GM20431 (cell line): Measurements from ENCODE around the gene ALDH1L1.

ENCODE experiments used
- in situ Hi-C: fragments of 300-500 bp; cut with MseI, MboI; formaldehyde crosslinking; loops from one replicate; pipeline ENCODE4 v1.15.0; 2020; ENCODE audit warnings: low sequenced_read_pairs; ENCODE audit not compliant: unreplicated experiment

The ALDH1L1 gene

DNA sequence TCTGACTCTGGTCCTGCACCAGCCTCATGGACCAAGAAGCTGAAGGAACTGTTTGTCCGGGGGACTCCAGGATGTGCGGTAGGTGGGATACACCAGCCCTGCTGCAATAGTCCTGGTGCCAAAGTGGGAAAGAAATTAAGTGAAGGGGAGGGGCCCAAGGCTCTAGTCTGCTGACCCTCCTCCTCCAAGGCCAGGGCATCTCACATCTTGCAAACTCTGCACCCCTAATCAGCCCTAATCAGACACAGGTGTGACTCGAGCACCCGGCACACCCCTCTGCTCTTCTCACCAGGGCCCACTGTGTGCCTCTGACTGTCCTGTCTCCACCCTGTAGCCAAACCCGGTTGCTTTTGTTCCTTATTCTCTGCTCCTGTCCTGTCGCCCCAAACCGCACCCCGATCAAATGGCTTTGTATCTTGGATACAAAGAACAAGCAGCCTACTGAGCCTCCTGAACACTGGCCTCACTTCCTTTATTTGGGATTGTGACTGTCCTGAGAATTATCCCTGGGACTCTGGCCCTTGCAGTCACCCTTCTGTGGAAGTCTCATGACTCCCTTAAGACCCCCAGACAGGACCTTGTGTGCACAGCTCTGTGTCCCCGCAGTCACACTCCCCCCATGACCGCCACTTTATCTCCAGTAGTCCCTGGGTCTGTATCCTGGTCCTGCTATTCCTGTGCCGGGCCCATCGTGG is 69.8 kb downstream of the ALDH1L1 start:
- in situ Hi-C loops: no loop called here

DNA sequence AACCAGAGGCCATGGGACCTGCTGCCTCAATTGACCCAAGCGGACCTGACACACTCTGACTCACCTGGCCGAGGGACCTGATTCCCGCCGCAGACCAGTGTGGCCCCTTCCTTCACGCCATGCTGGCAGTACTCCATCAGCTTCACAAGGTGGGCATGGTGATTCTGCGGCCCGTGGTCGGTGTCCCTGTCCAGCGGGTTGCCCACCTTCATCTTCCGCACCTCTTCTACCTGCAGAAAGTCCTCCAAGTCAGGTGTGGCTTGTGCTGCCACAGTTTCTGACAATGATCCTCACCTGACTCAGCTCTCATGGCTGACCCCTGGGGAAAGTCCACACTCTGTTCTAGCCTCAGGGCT is 70.5 kb downstream of the ALDH1L1 start:
- in situ Hi-C loops: no loop called here

DNA sequence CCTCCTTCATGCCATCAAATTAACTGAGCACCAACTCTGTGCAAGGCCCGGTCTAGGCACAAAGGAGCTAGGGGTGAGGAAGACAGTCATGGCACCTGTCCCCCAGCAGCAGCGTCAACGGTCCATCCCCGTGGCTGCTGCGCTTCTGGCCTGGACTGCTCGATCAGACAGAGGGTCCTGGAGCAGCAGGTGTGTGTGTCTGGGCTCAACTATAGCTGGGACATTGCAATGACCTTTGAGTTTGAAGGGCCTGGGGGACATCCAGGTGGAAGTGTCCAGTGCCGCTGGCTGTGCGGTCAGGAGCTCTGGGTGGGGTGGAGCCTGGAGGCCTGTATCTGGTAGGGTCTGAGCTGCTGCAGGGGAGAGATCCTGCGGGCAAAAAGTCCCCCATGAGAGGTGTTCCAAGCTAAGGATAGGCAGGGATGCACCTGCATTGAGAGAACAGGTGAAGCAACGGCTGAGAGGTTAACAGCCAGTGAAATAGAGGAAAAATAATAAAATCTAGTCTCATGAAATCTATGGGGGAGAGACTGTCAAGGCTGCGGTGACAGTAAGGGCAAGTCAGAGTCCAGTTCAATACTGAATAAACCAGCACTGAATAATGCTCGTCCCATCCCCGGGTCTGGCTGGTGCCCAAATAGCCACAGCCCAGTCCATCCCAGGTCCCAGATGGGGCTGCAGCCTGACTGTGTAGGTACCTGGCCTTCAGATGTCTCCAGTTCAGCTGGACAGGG is 71.1 kb downstream of the ALDH1L1 start:
- in situ Hi-C loops: no loop called here

DNA sequence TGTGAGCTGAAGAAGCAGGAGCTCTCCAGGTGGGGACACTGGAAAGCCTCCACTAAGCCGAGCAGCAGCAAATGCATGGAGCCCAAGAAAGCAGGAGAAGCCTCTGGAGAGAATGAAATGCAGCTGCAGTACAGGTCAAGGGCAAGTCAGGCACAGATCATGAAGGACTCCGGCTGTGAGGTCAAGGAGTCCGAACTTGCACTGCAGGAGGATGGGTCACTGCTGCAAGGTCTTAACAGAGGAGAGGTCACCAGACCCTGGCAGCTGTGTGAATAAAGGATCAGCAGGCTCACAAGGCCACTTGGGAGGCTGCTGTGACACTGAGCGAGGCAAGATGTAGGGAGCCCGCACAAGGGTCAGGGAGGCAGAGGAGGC is 71.7 kb downstream of the ALDH1L1 start:
- in situ Hi-C loops: no loop called here

DNA sequence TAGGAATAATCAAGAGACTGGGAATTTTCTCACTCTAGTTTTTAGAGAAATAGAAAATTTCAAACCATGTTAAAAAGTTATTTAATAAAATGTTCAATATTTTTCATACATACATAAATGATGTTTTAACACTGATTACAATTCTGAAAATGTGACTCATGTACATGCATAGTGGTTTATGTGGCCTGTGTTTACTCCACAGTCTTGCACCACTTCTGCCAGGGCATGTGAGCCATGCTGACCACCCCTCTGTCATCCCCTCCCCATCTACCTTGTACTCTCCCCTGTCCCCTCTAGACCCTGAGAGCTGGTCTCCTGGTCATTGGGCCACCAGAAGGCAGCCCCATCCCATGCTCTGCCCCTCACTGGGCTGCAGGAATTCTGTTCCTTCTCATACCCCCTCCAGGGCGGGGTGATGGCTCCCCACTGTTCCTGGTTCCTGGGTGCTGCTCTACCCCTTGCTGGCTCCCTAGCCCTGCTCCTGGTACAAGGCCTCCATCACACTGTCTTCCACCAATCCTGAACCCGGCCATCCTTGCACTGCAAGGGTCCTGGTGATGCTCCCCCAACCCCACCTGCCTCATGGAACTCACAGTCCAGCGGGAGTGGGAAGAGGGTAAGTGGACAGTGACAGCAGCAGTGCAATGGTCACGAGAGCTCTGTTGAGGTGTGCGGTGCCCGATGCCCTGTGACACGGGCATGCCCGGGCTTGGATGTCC is 72.3 kb downstream of the ALDH1L1 start:
- in situ Hi-C loops: no loop called here

DNA sequence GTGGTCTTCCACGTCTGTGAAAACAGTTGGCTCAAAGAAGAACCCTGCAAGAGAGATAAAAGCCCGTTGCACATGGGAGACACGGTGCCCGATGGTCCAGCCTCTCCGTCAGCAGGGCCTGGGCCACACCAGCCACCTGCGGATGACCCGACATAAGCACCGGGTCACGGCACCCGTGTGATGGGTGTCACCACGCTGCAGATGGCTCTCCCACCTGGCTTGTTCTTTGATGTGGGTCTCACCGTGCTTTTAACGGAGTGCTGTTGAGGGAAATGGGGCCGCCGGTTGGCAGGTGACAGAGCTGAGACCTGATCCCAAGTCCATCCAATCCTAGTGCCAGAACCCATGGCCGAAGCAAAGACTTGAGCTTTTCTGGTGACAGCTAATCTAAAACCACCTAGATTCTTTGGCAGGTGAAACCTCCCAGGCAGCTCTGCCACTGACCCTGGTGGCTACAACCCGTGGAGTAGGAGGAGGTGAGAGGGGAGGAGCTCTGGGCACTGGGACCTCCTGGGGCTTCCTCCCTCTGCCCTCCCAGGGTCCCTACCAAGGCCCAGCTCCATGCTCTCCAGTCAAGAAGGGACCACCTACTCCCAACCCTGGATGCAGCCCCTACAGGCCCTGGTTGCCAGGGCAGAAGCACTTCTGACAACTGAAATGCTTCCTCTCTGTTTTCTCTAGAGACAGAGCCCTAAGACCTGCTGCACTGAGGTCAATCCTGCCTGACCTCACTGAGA is 73.0 kb downstream of the ALDH1L1 start:
- in situ Hi-C loops: no loop called here

DNA sequence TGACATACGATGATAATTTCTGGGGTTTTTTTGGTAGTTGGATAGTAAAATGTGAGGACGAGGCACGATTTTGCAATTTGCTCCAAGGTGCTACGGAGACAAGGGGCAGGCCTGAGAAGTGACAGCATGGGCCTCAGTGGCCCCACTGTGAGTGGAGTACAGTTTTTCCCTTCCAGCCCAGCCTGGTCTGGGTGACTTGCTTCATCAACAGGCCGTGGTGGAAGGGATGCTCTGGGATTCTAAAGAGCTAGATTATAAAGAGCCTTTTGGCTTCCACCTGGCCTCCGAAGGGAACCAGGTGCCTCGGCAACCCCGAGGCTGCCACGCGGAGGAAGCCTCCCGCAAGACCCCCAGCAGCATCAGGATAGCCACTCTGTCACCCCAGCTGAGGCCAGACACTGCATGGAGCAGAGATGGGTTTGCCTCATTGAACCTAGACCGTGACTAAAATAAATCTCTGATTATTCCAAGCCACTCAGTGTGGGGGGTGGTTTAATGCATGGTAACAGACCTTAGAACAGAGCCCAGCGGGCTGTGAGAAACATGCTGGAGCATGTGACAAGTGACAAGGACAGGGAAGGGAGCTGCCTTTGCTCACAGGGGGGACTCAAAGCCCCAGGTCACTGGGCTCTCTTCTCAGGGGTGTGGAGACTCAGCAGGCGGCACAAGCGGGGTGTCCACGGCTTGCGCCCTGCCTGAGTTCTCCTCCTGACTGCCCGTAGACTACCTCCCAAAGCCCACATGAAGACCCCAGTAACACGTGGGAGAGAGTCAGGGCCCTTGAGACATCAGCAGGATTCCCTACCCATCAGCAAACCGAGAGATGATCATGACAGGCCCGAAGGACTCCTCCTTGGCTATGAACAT is 73.8 kb downstream of the ALDH1L1 start:
- in situ Hi-C loops: no loop called here

DNA sequence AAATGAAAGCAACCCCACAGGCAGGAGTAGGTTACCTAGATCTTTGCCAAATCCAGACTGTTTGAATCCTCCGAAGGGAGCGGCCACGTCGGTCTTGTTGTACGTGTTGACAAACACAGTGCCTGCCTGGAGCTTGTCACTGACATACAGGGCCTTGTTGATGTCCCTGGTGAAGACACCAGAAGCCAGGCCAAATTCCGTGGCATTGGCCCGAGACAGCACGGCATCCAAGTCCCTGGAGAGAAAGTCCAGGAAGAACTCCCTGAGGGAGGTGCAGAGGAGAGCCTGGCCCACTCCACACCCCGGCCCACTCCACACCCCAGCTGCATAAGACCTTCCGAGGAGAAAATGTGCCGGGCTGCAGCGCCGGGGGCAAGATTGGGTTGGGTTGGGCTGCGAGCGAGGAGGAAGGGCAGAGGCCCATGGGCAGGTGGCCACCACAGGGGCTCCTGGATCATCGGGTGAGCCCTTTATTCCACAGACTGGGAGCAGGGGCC is 74.6 kb downstream of the ALDH1L1 start:
- in situ Hi-C loops: no loop called here

DNA sequence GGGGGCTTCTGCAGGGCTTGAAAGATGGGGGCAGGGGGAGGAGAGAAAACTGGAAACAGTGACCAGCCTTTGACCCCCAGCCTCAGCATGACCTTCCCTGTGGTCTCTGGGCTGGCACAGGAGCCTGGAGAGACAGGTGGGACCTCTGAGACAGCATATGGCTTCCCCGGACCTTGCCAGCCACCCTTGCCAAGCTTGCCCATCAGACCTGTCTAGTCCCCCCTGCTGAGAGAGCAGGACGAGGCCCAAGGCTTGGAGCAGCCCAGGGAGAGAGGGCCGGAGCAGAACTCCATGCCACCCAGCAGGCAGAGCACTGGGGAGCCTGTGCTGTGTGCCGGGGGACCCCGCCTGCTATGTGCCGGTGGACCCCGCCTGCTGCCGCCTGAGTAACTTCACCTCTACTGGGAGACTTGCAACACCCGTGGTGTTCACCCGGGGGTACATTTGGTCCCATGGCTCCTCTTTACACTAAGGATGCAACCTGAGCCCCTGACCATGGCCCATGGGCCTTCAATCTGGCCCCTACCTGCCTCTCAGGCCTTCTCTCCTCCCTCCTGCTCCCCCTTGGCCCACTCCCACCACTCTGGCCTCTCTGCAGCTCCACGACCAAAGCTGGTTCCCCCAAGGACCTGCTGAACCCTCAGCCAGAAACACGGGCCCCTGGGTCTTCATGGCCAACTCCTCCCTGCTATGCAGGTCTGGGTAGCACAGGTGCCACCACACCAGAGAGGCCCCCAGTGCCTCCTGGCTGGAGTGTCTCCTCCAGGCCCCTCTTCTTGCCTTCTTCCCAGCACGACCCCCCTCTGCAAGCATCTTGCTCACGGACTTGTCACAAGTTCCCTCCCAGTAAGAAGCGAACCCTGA is 75.4 kb downstream of the ALDH1L1 start:
- in situ Hi-C loops: no loop called here

DNA sequence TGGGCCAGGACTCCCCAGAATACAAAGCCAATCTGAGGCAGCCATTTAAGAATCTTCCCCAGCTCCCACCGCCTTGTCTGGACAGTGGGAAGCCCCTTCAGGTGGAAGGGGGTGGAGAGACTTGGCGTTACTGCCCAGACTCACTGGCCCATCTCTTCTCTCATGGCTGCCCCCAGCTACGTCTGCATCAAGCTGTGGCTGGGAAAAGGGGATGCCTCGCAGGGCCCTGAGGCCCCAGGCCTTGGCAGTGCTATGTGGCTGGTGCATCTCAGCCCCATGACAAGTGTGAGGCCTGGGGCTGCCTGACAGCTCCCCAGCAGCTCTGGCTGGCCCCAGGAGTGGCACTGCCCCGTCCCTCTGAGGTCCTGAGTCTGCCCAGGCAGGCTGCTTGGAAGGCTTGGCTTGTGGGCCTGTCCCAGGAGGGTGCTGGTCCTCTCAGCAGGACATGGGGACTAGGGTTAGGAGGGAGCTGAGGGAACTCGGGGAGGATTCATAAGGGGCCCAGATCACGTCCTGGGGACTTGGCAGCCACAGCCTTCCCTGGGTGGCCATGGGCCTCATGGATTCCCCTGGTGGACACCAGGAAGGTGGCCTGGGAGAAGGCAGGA is 76.3 kb downstream of the ALDH1L1 start:
- in situ Hi-C loops: no loop called here

DNA sequence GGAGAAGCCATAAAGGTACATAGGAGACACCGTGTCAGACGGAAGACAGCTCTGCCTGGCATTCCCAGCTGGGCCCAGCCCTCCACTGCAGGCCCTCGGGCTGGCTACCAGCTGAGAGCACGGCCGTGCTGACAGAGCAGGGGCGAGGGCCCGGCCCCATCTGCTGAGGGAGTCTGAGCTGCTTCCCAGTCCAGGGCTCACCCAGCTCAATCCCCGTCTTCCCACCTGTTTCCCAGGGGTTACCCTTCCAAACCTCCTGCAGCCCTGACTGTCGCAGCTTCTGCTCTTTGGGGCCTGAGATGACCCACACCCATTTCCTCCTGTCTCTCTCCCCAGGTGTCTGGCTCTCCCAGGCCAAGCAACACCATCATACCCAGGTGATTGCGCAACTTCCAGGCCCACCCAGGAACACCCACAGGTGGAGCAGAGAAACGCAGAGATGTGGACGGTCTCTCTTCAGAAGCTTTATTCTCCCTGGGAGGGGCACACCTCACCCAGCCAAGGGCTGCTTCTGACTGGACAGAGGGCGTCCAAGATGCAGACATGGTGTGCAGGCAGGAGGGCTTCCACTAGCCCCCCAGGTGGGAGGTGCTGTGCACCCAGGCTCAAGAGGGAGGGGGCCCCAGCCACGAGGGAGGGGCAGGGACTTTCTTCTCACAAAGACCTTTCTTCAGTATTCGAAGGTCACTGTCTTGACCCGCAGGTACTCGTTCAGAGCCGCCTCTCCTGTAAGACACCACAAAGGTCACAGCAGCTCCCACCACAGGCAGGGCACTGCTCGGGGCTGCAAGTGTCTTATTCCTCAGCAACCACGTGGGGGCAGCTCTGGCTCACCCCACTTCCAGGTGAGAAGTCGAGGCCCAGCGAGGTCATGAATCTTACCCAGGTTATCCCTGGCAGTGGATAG is 77.0 kb downstream of the ALDH1L1 start:
- in situ Hi-C loops: no loop called here

DNA sequence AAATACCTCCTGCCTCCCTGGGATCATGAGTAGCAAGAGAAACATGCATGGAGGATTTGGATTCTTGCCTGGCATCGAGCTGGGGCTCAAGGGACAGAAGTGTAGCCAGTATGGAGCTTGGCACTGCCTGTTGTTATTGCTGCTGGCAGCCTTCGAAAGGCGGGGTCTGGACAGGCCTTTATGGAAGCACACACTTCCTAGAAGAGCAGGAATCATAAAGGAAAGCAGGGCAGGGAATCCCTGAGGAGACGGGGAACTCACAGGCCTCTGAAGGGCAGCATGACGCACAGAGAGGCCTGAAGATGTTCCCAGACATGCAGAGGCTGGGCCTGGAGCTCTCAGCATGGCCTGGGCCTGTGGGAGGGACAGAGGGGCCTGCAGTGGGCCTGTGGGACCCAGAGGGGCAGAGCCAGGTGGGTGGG is 77.8 kb downstream of the ALDH1L1 start:
- in situ Hi-C loops: no loop called here

DNA sequence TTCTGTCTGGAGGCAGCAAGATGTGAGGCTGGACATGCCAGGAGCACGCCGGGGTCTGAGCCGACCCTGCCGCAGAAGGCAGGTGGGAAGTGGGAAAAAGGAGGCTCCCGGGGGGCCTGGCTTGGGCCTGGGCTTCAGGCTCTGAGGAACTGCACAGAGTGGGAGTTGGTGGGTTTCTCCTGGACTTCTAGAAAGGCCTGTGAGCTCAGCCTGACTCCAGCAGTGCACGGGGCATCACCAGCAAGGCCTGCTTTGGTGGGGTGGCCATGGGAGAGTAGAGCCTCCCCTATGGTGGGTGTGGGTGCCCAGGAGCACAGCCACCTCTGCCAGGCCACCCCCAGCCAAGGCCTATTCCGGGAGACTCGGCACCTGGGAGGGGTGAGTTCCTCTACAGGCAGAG is 78.4 kb downstream of the ALDH1L1 start:
- in situ Hi-C loops: no loop called here

DNA sequence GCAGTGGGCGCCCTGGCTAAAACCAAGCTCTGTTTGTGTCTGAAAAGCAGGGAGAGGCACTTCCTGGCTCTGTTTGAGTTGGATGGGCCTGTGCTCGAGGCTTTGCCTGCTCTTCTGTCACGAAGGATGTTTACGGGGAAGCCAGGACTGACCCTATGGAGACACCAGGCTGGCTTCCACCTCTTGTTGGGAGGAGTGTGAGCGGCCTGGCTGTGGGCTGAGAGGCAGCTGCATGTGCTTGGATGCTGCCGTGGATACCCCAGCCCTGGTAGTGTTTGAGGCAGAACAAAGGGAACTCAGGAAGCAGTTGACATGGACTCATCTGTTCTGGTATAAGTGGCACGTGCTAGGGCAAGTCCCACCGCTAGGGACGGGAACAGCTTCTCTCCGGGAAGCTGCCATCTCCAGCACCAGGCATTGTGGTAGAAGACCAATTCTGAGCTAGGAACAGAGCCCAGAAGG is 78.8 kb downstream of the ALDH1L1 start:
- in situ Hi-C loops: no loop called here

DNA sequence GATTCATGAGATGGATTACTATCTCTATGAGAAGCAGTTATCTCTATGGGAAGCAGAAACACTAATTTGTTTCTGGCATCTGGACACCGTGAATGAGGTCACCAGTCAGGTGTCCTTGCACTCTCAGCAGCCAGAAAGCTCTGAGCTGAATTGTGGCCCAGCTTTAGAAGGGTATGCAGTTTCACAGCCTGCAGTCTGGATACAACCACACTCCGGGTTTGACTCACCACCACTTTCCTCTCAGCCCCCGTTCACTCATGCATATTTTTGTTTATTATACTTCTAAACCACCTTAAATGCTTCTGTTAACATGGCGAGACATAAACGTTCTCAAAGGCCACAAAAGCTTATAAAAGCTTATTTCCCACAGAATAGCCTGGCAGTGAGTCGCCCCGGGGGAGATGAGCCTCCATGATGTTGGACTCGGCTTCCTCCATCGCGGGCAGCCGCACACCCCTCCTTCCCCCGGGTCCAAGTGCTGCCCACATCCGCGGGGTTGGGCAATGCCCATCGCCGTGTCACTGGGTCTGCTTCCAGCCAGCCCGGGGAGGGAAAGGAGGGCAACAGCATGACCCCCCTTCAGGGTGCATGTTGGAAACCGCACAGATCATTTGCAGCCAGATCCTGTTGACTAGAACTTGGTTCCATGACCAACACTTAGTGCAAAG is 79.6 kb downstream of the ALDH1L1 start:
- in situ Hi-C loops: no loop called here

DNA sequence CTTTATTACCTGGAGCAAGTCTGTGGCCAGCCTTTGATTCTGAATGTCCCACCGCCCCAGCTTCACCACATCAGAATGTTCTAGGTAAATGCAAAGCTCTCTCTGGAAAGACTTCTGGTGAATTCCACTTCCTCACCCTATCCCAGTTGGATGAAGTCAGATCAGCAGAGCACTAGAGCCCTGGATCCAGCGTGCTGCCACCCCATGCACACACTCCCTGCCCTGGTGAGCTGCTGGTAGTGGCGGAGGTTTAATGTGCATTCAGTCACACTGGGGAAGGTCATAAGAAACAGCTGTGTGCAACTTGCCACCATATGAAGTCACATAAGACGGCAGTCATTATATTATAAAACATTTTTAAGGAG is 80.1 kb downstream of the ALDH1L1 start:
- in situ Hi-C loops: no loop called here

DNA sequence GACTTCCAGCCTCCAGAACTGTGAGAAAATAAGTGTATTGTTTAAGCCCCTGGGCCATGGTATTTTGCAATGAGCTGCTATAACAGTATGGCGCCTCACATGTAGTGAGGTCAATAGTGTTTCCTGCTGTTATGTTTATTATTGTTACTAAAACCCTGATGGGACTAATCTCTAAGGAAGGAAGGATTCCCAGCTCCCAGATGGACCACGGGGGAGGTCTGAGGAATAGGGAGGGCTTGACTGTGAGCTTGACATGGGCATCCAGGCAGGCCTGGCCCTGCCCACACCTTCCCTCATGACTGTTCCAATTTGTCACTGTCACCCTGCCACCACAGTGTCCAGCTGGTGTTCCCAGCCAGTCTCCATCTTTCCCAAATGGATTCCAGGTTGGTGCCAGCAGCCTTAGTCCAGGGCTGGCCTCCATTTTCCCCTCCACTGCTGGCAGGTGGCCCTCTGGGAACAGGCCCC is 82.0 kb downstream of the ALDH1L1 start:
- in situ Hi-C loops: no loop called here
